ENCODE data around the gene NRARP.

Gene NRARP

GRCh38 chr9:137300567-137301080 lies 1.4 kb downstream of the NRARP start:
- no peaks in the 10 kb centered on the region for H3K36me3 ChIP-seq (ENCODE audit: low read depth)
- H3K4me3 ChIP-seq (ENCODE audit: severe bottlenecking) = peak overlapping the region; percentile 44
- H3K4me1 ChIP-seq (ENCODE audit: insufficient read depth, poor library complexity, severe bottlenecking) = peaks cover 14% of the 10 kb centered on the region
- H3K9me3 ChIP-seq (ENCODE audit: severe bottlenecking) = no peaks in the 10 kb centered on the region
- no peak for ATAC-seq (ENCODE audit: low read depth)
- TF ChIP-seq CTCF (IDR thresholded peaks at IDR 0.05; ENCODE audit: poor library complexity, severe bottlenecking) = no peak
- H3K27me3 ChIP-seq (ENCODE audit: insufficient read depth, poor library complexity, severe bottlenecking) = peaks cover 4% of the 10 kb centered on the region
- DNase-seq (ENCODE audit: low spot score) = no peak
- H3K27ac ChIP-seq (ENCODE audit: poor library complexity, severe bottlenecking) = no peak overlapping the region

- Histone ChIP-seq H3K4me1 (ENCODE audit: insufficient read depth, poor library complexity, severe bottlenecking) (peaks cover 14% of the 10 kb centered on the region), H3K9me3 (ENCODE audit: severe bottlenecking) (no peaks in the 10 kb centered on the region), H3K36me3 (ENCODE audit: low read depth) (no peaks in the 10 kb centered on the region), H3K4me3 (ENCODE audit: severe bottlenecking) (peak overlapping the region; percentile 44), H3K27ac (ENCODE audit: poor library complexity, severe bottlenecking) (no peak overlapping the region), H3K27me3 (ENCODE audit: insufficient read depth, poor library complexity, severe bottlenecking) (peaks cover 4% of the 10 kb centered on the region)
- DNase-seq (ENCODE audit: low spot score) (no peak), ATAC-seq (ENCODE audit: low read depth) (no peak)
- TF ChIP-seq CTCF (IDR thresholded peaks at IDR 0.05; ENCODE audit: poor library complexity, severe bottlenecking) = no peak
Observed at GRCh38 chr9:137299938-137300337, 2.1 kb downstream of the NRARP start.

GRCh38 chr9:137299203-137299565 lies 2.9 kb downstream of the NRARP start:
- H3K27ac ChIP-seq (ENCODE audit: poor library complexity, severe bottlenecking) = no peak overlapping the region
- no peak for TF ChIP-seq CTCF (IDR thresholded peaks at IDR 0.05; ENCODE audit: poor library complexity, severe bottlenecking)
- peaks cover 4% of the 10 kb centered on the region for H3K27me3 ChIP-seq (ENCODE audit: insufficient read depth, poor library complexity, severe bottlenecking)
- DNase-seq (ENCODE audit: low spot score) (no peak), ATAC-seq (ENCODE audit: low read depth) (no peak)
- H3K9me3 ChIP-seq (ENCODE audit: severe bottlenecking) = no peaks in the 10 kb centered on the region
- no peak overlapping the region for H3K4me3 ChIP-seq (ENCODE audit: severe bottlenecking)
- H3K4me1 ChIP-seq (ENCODE audit: insufficient read depth, poor library complexity, severe bottlenecking) = peaks cover 14% of the 10 kb centered on the region
- no peaks in the 10 kb centered on the region for H3K36me3 ChIP-seq (ENCODE audit: low read depth)

- H3K27ac ChIP-seq (ENCODE audit: poor library complexity, severe bottlenecking) = no peak overlapping the region
- DNase-seq (ENCODE audit: low spot score) (no peak), ATAC-seq (ENCODE audit: low read depth) (no peak)
- H3K27me3 ChIP-seq (ENCODE audit: insufficient read depth, poor library complexity, severe bottlenecking) = peaks cover 4% of the 10 kb centered on the region
- H3K36me3 ChIP-seq (ENCODE audit: low read depth) = no peaks in the 10 kb centered on the region
- no peak overlapping the region for H3K4me3 ChIP-seq (ENCODE audit: severe bottlenecking)
- peaks cover 14% of the 10 kb centered on the region for H3K4me1 ChIP-seq (ENCODE audit: insufficient read depth, poor library complexity, severe bottlenecking)
- no peak for TF ChIP-seq CTCF (IDR thresholded peaks at IDR 0.05; ENCODE audit: poor library complexity, severe bottlenecking)
- no peaks in the 10 kb centered on the region for H3K9me3 ChIP-seq (ENCODE audit: severe bottlenecking)
Observed at GRCh38 chr9:137298401-137299202, 3.5 kb downstream of the NRARP start.

- H3K27ac ChIP-seq (ENCODE audit: poor library complexity, severe bottlenecking) = no peak overlapping the region
- ATAC-seq (ENCODE audit: low read depth) (no peak), DNase-seq (ENCODE audit: low spot score) (no peak)
- TF ChIP-seq CTCF (IDR thresholded peaks at IDR 0.05; ENCODE audit: poor library complexity, severe bottlenecking) = no peak
- no peaks in the 10 kb centered on the region for H3K36me3 ChIP-seq (ENCODE audit: low read depth)
- H3K4me1 ChIP-seq (ENCODE audit: insufficient read depth, poor library complexity, severe bottlenecking) = peaks cover 10% of the 10 kb centered on the region
- H3K9me3 ChIP-seq (ENCODE audit: severe bottlenecking) = no peaks in the 10 kb centered on the region
- peaks cover 4% of the 10 kb centered on the region for H3K27me3 ChIP-seq (ENCODE audit: insufficient read depth, poor library complexity, severe bottlenecking)
- no peak overlapping the region for H3K4me3 ChIP-seq (ENCODE audit: severe bottlenecking)
Observed at GRCh38 chr9:137297966-137298365, 4.1 kb downstream of the NRARP start.

Measured in RWPE2 (cell line).